Measurements from ENCODE around the gene PERM1.
"Not testable (repeated sequence)": the region's sequence is repeated elsewhere in the genome, so short reads cannot be mapped to it uniquely, and the experiment has no call there.

PERM1 gene

GRCh38 chr1:963301-963651 lies 18.6 kb downstream of the PERM1 start:
- no peak for DNase-seq

- no peak for DNase-seq
Observed at GRCh38 chr1:962381-963300, 19.3 kb downstream of the PERM1 start.

- DNase-seq: no peak
Observed at GRCh38 chr1:961132-961669, 20.7 kb downstream of the PERM1 start.

- peak; percentile 72 to 75 for DNase-seq
Observed at GRCh38 chr1:960363-961131, 21.3 kb downstream of the PERM1 start, which contains the start of gene KLHL17. KLHL17 (plus strand) TSS chr1:960584; CDS start chr1:960694, 110 bp downstream.

GRCh38 chr1:959731-960362 lies 22.0 kb downstream of the PERM1 start:
- no peak for DNase-seq

GRCh38 chr1:958823-959730 lies 22.8 kb downstream of the PERM1 start, which contains the start of gene NOC2L:
NOC2L (minus strand) TSS chr1:959256; CDS start chr1:959240, 16 bp downstream.
- DNase-seq: peak; percentile 94 to 97

GRCh38 chr1:956636-957035 lies 25.3 kb downstream of the PERM1 start:
- no peak for DNase-seq

GRCh38 chr1:955474-955873 lies 26.4 kb downstream of the PERM1 start:
- DNase-seq: no peak

- no peak for DNase-seq
Observed at GRCh38 chr1:954927-955326, 27.0 kb downstream of the PERM1 start.

- DNase-seq: no peak
Observed at GRCh38 chr1:953524-954320, 28.2 kb downstream of the PERM1 start.

GRCh38 chr1:952603-953002 lies 29.3 kb downstream of the PERM1 start:
- DNase-seq: no peak

GRCh38 chr1:952201-952600 lies 29.7 kb downstream of the PERM1 start:
- DNase-seq: no peak

GRCh38 chr1:951364-951763 lies 30.5 kb downstream of the PERM1 start:
- no peak for DNase-seq

- no peak for DNase-seq
Observed at GRCh38 chr1:950881-951280, 31.0 kb downstream of the PERM1 start.

- DNase-seq: no peak
Observed at GRCh38 chr1:950268-950667, 31.6 kb downstream of the PERM1 start.

GRCh38 chr1:947958-948357 lies 33.9 kb downstream of the PERM1 start:
- no peak for DNase-seq

- DNase-seq: not testable (repeated sequence)
Observed at GRCh38 chr1:946811-947210, 35.1 kb downstream of the PERM1 start.

- DNase-seq: no peak
Observed at GRCh38 chr1:945688-946556, 36.0 kb downstream of the PERM1 start.

- no peak for DNase-seq
Observed at GRCh38 chr1:944341-945325, 37.3 kb downstream of the PERM1 start.
